ENCODE measurements around the gene ERC2. TPM values are rescaled to one million over a fixed set of nuclear protein-coding genes. Genes with fewer than 3 reads are reported as not detected.

The ERC2 gene
- polyA plus RNA-seq, 1 experiment = 0.07 TPM

GRCh38 chr3:56422316-56422715 is 46.0 kb downstream of the ERC2 start:
- no peaks in the 10 kb centered on the region for H3K36me3 ChIP-seq (ENCODE audit: control insufficient read depth, insufficient read depth, low read length)
- no peaks in the 10 kb centered on the region for H3K27me3 ChIP-seq (ENCODE audit: control insufficient read depth, insufficient read depth, low read length)
- H3K4me3 ChIP-seq (ENCODE audit: low read depth, low read length) = no peak overlapping the region
- ChIA-PET CTCF (no interaction called here), POLR2A (no interaction called here)
- DNase-seq (ENCODE audit: low read depth) = no peak
- TF ChIP-seq CTCF (IDR thresholded peaks at IDR 0.05; ENCODE audit: insufficient read depth, low read depth, low read length) = no peak

- POLR2A ChIA-PET = no interaction called here
Observed at GRCh38 chr3:56421205-56421604, 47.1 kb downstream of the ERC2 start.

GRCh38 chr3:56415652-56416051 is 52.6 kb downstream of the ERC2 start:
- no peak for DNase-seq (ENCODE audit: low read depth)
- Histone ChIP-seq H3K27me3 (ENCODE audit: control insufficient read depth, insufficient read depth, low read length) (no peaks in the 10 kb centered on the region), H3K36me3 (ENCODE audit: control insufficient read depth, insufficient read depth, low read length) (no peaks in the 10 kb centered on the region), H3K4me3 (ENCODE audit: low read depth, low read length) (no peak overlapping the region)
- POLR2A ChIA-PET = no interaction called here
- CTCF ChIA-PET = no interaction called here
- TF ChIP-seq CTCF (IDR thresholded peaks at IDR 0.05; ENCODE audit: insufficient read depth, low read depth, low read length) = no peak

More at GRCh38 chr3:56421205-56421604, 47.1 kb downstream of the ERC2 start:
- Histone ChIP-seq H3K4me3 (ENCODE audit: low read depth, low read length) (no peak overlapping the region), H3K27me3 (ENCODE audit: control insufficient read depth, insufficient read depth, low read length) (no peaks in the 10 kb centered on the region), H3K36me3 (ENCODE audit: control insufficient read depth, insufficient read depth, low read length) (no peaks in the 10 kb centered on the region)
- TF ChIP-seq CTCF (IDR thresholded peaks at IDR 0.05; ENCODE audit: insufficient read depth, low read depth, low read length) = no peak
- DNase-seq (ENCODE audit: low read depth) = no peak
- CTCF ChIA-PET = no interaction called here

- CTCF ChIA-PET = interaction anchor here (1.4 kb wide), 1 partner anchor 29 kb away, joined by 3 read pairs; no protein-coding TSS in a partner anchor
- H3K36me3 ChIP-seq (ENCODE audit: control insufficient read depth, insufficient read depth, low read length) = no peaks in the 10 kb centered on the region
- H3K27me3 ChIP-seq (ENCODE audit: control insufficient read depth, insufficient read depth, low read length) = no peaks in the 10 kb centered on the region
- H3K4me3 ChIP-seq (ENCODE audit: low read depth, low read length) = no peak overlapping the region
- POLR2A ChIA-PET = no interaction called here
- no peak for TF ChIP-seq CTCF (IDR thresholded peaks at IDR 0.05; ENCODE audit: insufficient read depth, low read depth, low read length)
- DNase-seq (ENCODE audit: low read depth) = no peak
Observed at GRCh38 chr3:56413911-56414310, 54.4 kb downstream of the ERC2 start.

GRCh38 chr3:56411166-56411565 is 57.1 kb downstream of the ERC2 start:
- Histone ChIP-seq H3K4me3 (ENCODE audit: low read depth, low read length) (no peak overlapping the region), H3K36me3 (ENCODE audit: control insufficient read depth, insufficient read depth, low read length) (no peaks in the 10 kb centered on the region), H3K27me3 (ENCODE audit: control insufficient read depth, insufficient read depth, low read length) (no peaks in the 10 kb centered on the region)
- POLR2A ChIA-PET = no interaction called here
- CTCF ChIA-PET = no interaction called here
- DNase-seq (ENCODE audit: low read depth) = no peak
- TF ChIP-seq CTCF (IDR thresholded peaks at IDR 0.05; ENCODE audit: insufficient read depth, low read depth, low read length) = no peak
